A673 (cell line): ENCODE results near the gene GPHA2. TPM values are rescaled to one million over a fixed set of nuclear protein-coding genes. Genes with fewer than 3 reads are reported as not detected.

ENCODE experiments used
- BruUV-seq: library from RNA; stranded (reverse); fragments of 400-500 nt; replicated peaks from 2 replicates; lab custom pipeline; 2021; lab: Mats Ljungman, UMichigan
- CTCF ChIA-PET: fragments of 300-600 bp; sonication (Branson Sonifier 250); formaldehyde crosslinking; loops from one replicate; lab custom pipeline; 2022; ENCODE audit warnings: antibody characterized with exemption; lab: Charles Lee
- POLR2A ChIA-PET: fragments of 300-600 bp; sonication (Branson Sonifier 250); formaldehyde crosslinking; loops from one replicate; lab custom pipeline; 2022; ENCODE audit warnings: antibody characterized with exemption; ENCODE audit not compliant: low non-redundant PET; lab: Charles Lee
- DNase-seq: peaks from one replicate; pipeline ENCODE4 v3.0.0-alpha.2; 2015; ENCODE audit warnings: low spot score
- H3K27ac ChIP-seq: fragments of 200-600 bp; sonication (generic); 2 replicates; pipeline ENCODE4 v1.5.1; 2016; ENCODE audit warnings: mixed run types, low read depth, mild to moderate bottlenecking, mixed read lengths, antibody characterized with exemption, low read length; ENCODE audit not compliant: poor library complexity, severe bottlenecking
- H3K27me3 ChIP-seq: fragments of 200-600 bp; sonication (generic); replicated peaks from 2 replicates; pipeline ENCODE4 v1.6.1; 2017; ENCODE audit warnings: mixed run types, low read depth, mild to moderate bottlenecking, mixed read lengths, antibody characterized with exemption, low read length; ENCODE audit not compliant: insufficient read depth, poor library complexity
- H3K36me3 ChIP-seq: fragments of 200-600 bp; sonication (generic); 2 replicates; pipeline ENCODE4 v1.6.1; 2016; ENCODE audit warnings: mixed run types, mild to moderate bottlenecking, mixed read lengths, antibody characterized with exemption, low read length; ENCODE audit not compliant: insufficient read depth, poor library complexity, severe bottlenecking
- H3K4me1 ChIP-seq: fragments of 200-600 bp; sonication (generic); 2 replicates; pipeline ENCODE4 v1.6.1; 2017; ENCODE audit warnings: mixed run types, mild to moderate bottlenecking, mixed read lengths, antibody characterized with exemption, low read length; ENCODE audit not compliant: insufficient read depth, poor library complexity, severe bottlenecking
- H3K4me3 ChIP-seq: fragments of 200-600 bp; sonication (generic); 2 replicates; pipeline ENCODE4 v1.5.1; 2016; ENCODE audit warnings: low read depth, mixed run types, mild to moderate bottlenecking, mixed read lengths, low read length; ENCODE audit not compliant: poor library complexity, severe bottlenecking
- H3K9me3 ChIP-seq: fragments of 200-600 bp; sonication (generic); 2 replicates; pipeline ENCODE4 v1.6.1; 2016; ENCODE audit warnings: mixed run types, low read depth, mild to moderate bottlenecking, mixed read lengths, antibody characterized with exemption, low read length; ENCODE audit not compliant: poor library complexity, severe bottlenecking
- EZH2 ChIP-seq: fragments of 200-600 bp; sonication (generic); IDR thresholded peaks from 2 replicates; pipeline ENCODE4 v1.6.1; 2017; ENCODE audit warnings: borderline replicate concordance, low read depth, mild to moderate bottlenecking, mixed read lengths, antibody characterized with exemption, low read length; ENCODE audit not compliant: poor library complexity, severe bottlenecking
- intact Hi-C: fragments of 100-400 bp; cut with micrococcal nuclease; formaldehyde crosslinking; loops from one replicate; pipeline ENCODE4 v1.10.0; 2022; ENCODE audit not compliant: unreplicated experiment
- total RNA-seq: library from RNA; stranded (reverse); gene quantifications from 2 replicates; pipeline ENCODE4 v1.2.3, GENCODE V29; 2021
- TF ChIP-seq, protein P1 (sequence below): fragments of 300-800, 200-600 bp; sonication (generic); conservative IDR thresholded peaks from 2 replicates; pipeline ENCODE4 v1.5.1; 2017; ENCODE audit warnings: low read depth, mild to moderate bottlenecking, antibody characterized with exemption, low read length, moderate library complexity, mixed read lengths

GPHA2 gene
- total RNA-seq, 1 experiment from 2014 or later = not detected

DNA sequence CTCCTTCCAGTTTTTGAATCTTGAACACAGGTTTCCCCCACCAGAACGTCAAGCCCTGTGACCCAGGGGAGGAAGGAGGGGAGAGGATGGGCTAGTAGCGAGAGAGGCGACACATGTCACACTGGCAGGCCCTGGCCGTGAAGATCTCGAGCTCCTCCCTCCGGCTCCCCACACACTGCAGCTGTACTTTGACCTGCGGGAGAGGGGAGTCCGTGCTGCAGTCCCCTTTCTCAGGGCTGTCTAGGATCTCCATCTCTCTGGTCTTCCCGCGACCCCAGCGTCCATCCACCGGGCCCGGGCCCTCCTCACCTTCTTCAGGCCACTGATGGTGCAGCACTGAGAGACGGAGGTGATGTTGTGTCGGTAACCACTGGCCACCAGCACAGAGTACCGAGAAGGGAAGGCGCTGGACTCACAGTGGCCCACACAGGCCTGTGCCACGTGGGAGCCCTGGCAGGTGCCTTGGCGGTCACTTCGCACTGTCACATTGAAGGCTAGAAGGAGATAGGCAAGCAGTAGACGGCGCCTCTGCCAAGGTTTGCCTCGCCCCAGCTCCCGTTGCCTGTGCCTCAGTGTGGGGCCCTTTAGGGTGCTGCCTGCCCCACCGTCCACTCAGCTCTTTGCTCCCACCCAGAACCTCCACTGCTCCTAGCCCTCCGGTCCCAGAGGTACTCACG lies 873 bp downstream of the GPHA2 start:
- H3K4me3 ChIP-seq = no peak overlapping the region
- no peak for TF ChIP-seq EZH2
- TF ChIP-seq, protein P1, sequence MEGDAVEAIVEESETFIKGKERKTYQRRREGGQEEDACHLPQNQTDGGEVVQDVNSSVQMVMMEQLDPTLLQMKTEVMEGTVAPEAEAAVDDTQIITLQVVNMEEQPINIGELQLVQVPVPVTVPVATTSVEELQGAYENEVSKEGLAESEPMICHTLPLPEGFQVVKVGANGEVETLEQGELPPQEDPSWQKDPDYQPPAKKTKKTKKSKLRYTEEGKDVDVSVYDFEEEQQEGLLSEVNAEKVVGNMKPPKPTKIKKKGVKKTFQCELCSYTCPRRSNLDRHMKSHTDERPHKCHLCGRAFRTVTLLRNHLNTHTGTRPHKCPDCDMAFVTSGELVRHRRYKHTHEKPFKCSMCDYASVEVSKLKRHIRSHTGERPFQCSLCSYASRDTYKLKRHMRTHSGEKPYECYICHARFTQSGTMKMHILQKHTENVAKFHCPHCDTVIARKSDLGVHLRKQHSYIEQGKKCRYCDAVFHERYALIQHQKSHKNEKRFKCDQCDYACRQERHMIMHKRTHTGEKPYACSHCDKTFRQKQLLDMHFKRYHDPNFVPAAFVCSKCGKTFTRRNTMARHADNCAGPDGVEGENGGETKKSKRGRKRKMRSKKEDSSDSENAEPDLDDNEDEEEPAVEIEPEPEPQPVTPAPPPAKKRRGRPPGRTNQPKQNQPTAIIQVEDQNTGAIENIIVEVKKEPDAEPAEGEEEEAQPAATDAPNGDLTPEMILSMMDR = no peak
- DNase-seq = no peak
- CTCF ChIA-PET = interaction anchor here (1.1 kb wide), 1 partner anchor 111 kb away, joined by 3 read pairs; no protein-coding TSS in a partner anchor
- intact Hi-C loops = no loop called here
- POLR2A ChIA-PET = interaction anchor here (0.6 kb wide), 1 partner anchor 10 kb away, joined by 3 read pairs; the partner anchor contains the start of gene PPP2R5B
- H3K27ac ChIP-seq = no peak overlapping the region
- no peaks in the 10 kb centered on the region for H3K27me3 ChIP-seq
- peaks cover 9% of the 10 kb centered on the region for H3K4me1 ChIP-seq
- no peaks in the 10 kb centered on the region for H3K36me3 ChIP-seq
- BruUV-seq = no TSS peak
- no peaks in the 10 kb centered on the region for H3K9me3 ChIP-seq

DNA sequence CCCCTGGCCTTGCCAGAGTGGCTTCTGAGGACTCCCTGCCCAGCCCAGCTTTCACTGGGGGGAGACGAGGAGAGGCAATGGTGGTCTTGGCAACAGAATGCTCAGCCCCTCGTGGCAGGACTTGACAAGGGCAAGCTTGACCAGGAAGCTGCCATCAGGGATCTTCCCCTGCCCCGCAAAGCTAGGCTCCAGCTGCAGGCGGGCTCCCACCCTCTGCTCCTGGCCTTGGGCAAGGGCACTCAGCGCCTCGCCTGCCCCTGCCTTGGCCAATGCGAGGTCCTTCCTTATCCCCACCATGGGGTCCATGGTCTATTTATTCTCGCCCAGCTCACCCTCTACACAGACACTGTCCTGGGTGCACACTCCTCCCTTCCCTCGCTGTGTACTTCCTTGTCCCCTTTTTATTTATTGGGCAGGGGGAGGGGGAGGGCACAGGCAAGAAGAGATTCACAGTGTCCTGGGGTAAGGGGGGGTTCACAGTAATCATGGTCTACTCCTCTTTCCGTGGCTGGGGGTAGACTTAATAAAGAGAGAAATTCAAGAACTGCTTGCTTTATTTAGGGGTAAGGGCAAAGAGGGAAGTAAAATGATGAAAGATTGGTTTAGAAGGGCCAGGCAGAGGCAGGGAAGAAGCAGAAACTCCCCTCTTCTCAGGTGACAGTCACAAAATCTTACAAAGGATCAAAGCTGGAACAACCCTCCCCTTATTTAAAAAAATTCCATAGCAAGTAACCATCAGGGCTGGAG lies 1.6 kb downstream of the GPHA2 start:
- Histone ChIP-seq H3K27ac (no peak overlapping the region), H3K4me1 (peaks cover 9% of the 10 kb centered on the region), H3K9me3 (no peaks in the 10 kb centered on the region), H3K27me3 (no peaks in the 10 kb centered on the region), H3K4me3 (no peak overlapping the region), H3K36me3 (no peaks in the 10 kb centered on the region)
- intact Hi-C loops = no loop called here
- ChIA-PET POLR2A (no interaction called here), CTCF (interaction anchor here (0.6 to 1.1 kb wide), 2 partner anchors 18 to 111 kb away, joined by 3 read pairs; no protein-coding TSS in a partner anchor)
- no peak for DNase-seq
- BruUV-seq = no TSS peak
- TF ChIP-seq EZH2 = no peak
- TF ChIP-seq, protein P1 = no peak

DNA sequence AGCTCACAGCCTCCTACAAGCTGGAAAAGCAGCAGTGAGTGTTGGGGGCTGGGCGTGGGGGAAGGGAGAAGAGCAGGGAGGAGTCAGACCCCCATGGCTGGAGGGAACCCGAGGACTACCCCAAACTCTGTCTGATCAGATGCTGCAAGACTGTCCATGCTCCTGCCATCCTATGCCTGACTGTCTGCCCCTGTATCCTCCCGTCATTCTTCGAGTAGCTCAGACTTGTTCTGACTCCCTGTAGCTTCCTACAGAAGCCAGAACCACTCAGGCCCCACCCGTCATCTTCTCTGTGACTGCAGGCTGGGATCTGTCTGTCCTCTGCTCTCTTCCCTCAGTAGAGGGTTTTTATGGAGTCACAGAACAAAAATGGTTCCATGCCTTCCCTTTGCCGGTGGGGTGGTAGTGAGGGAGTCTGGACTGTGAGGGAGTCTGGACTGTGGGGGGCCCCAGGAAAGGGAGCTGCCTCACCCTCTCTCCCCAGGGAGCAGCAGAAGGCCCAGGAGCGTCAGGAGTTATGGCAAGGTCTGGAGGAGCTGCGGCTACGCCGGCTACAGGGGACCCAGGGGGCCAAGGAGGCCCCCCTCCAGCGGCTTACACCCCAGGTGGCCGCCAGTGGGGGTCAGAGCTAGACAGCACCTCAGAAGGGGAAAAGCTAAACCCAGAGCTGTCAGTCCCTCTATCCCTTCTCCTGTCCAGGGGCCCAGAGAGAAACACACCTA lies 2.3 kb downstream of the GPHA2 start:
- POLR2A ChIA-PET = interaction anchor here (0.6 kb wide), 1 partner anchor 40 kb away, joined by 10 read pairs; no protein-coding TSS in a partner anchor
- CTCF ChIA-PET = interaction anchor here (0.5 to 1.1 kb wide), 3 partner anchors 18 to 245 kb away, joined by 3 to 4 read pairs (median 3); no protein-coding TSS in a partner anchor
- TF ChIP-seq, protein P1 = no peak
- no peak for TF ChIP-seq EZH2
- no peaks in the 10 kb centered on the region for H3K27me3 ChIP-seq
- no peaks in the 10 kb centered on the region for H3K36me3 ChIP-seq
- H3K27ac ChIP-seq = no peak overlapping the region
- intact Hi-C loops = no loop called here
- DNase-seq = no peak
- BruUV-seq = no TSS peak
- peaks cover 9% of the 10 kb centered on the region for H3K4me1 ChIP-seq
- no peaks in the 10 kb centered on the region for H3K9me3 ChIP-seq
- no peak overlapping the region for H3K4me3 ChIP-seq
